Endothelial cell (in vitro differentiated cells): Measurements from ENCODE around the gene C2CD4C. TPM values are rescaled to one million over a fixed set of nuclear protein-coding genes. Genes with fewer than 3 reads are reported as not detected.
A peak's percentile ranks its signal among the peaks of the same experiment; 100 is the strongest.
"Not testable (repeated sequence)": the region's sequence is repeated elsewhere in the genome, so short reads cannot be mapped to it uniquely, and the experiment has no call there.

Source experiments
- DNase-seq: peaks from one replicate; pipeline ENCODE4 v3.0.0; 2021; ENCODE audit warnings: low spot score
- H3K27ac Mint-ChIP-seq: one replicate; pipeline ENCODE4 v1.8.0; 2021; ENCODE audit warnings: mixed read lengths, inconsistent platforms; ENCODE audit not compliant: unreplicated experiment
- H3K27me3 Mint-ChIP-seq: one replicate; pipeline ENCODE4 v1.8.0; 2021; ENCODE audit warnings: mild to moderate bottlenecking, moderate library complexity, mixed read lengths, inconsistent platforms; ENCODE audit not compliant: unreplicated experiment
- H3K36me3 Mint-ChIP-seq: one replicate; pipeline ENCODE4 v1.8.0; 2021; ENCODE audit warnings: mild to moderate bottlenecking, low read depth, mixed read lengths, inconsistent platforms; ENCODE audit not compliant: unreplicated experiment
- H3K4me1 Mint-ChIP-seq: one replicate; pipeline ENCODE4 v1.8.0; 2021; ENCODE audit warnings: mild to moderate bottlenecking, mixed read lengths, inconsistent platforms; ENCODE audit not compliant: unreplicated experiment
- H3K4me3 Mint-ChIP-seq: one replicate; pipeline ENCODE4 v1.8.0; 2021; ENCODE audit warnings: mild to moderate bottlenecking, mixed read lengths, inconsistent platforms; ENCODE audit not compliant: unreplicated experiment
- H3K9me3 Mint-ChIP-seq: one replicate; pipeline ENCODE4 v1.8.0; 2021; ENCODE audit warnings: mixed read lengths, inconsistent platforms; ENCODE audit not compliant: unreplicated experiment
- CTCF ChIP-seq: fragments of 200-600 bp; sonication (generic); IDR thresholded peaks from one replicate; pipeline ENCODE4 v1.5.0; 2021; ENCODE audit warnings: antibody characterized with exemption; ENCODE audit not compliant: unreplicated experiment
- total RNA-seq: library from RNA; stranded (reverse); fragmentation: NEBNext Ultra II Directional; extraction: Animal tissue kit (Norgen Biotek cat#: 25700); gene quantifications from one replicate; pipeline ENCODE4 v1.2.1, GENCODE V29; 2021; ENCODE audit not compliant: unreplicated experiment

C2CD4C gene
- total RNA-seq, 1 donor from 2014 or later: 1.2 TPM

- H3K27ac Mint-ChIP-seq: no peak overlapping the region
- H3K4me3 Mint-ChIP-seq: no peak overlapping the region
- H3K36me3 Mint-ChIP-seq: no peaks in the 10 kb centered on the region
- TF ChIP-seq CTCF: no peak
- H3K27me3 Mint-ChIP-seq: peaks cover 14% of the 10 kb centered on the region
- H3K9me3 Mint-ChIP-seq: no peaks in the 10 kb centered on the region
- no peak for DNase-seq
- no peaks in the 10 kb centered on the region for H3K4me1 Mint-ChIP-seq
These were observed 24.2 kb downstream of the C2CD4C start for GRCh38 chr19:384799-385169.

GRCh38 chr19:383922-384798 lies 24.8 kb downstream of the C2CD4C start:
- peak; percentile 71 for DNase-seq
- H3K9me3 Mint-ChIP-seq: no peaks in the 10 kb centered on the region
- H3K36me3 Mint-ChIP-seq: no peaks in the 10 kb centered on the region
- no peak overlapping the region for H3K27ac Mint-ChIP-seq
- peaks cover 14% of the 10 kb centered on the region for H3K27me3 Mint-ChIP-seq
- H3K4me1 Mint-ChIP-seq: no peaks in the 10 kb centered on the region
- no peak overlapping the region for H3K4me3 Mint-ChIP-seq
- peak; percentile 79 for TF ChIP-seq CTCF

- no peaks in the 10 kb centered on the region for H3K36me3 Mint-ChIP-seq
- peaks cover 10% of the 10 kb centered on the region for H3K27me3 Mint-ChIP-seq
- no peaks in the 10 kb centered on the region for H3K9me3 Mint-ChIP-seq
- TF ChIP-seq CTCF: no peak
- DNase-seq: no peak
- no peak overlapping the region for H3K27ac Mint-ChIP-seq
- H3K4me1 Mint-ChIP-seq: no peaks in the 10 kb centered on the region
- no peak overlapping the region for H3K4me3 Mint-ChIP-seq
These were observed 25.9 kb downstream of the C2CD4C start for GRCh38 chr19:383040-383439.

- not testable (repeated sequence) for H3K9me3 Mint-ChIP-seq, H3K4me3 Mint-ChIP-seq, H3K36me3 Mint-ChIP-seq, H3K4me1 Mint-ChIP-seq, DNase-seq
- Mint-ChIP-seq H3K27me3 (peaks cover 10% of the 10 kb centered on the region), H3K27ac (peak overlapping the region; percentile 7)
These were observed 26.4 kb downstream of the C2CD4C start for GRCh38 chr19:382578-382977.

GRCh38 chr19:381901-382300 lies 27.0 kb downstream of the C2CD4C start:
- not testable (repeated sequence) for H3K9me3 Mint-ChIP-seq, H3K4me3 Mint-ChIP-seq, H3K4me1 Mint-ChIP-seq, DNase-seq, H3K36me3 Mint-ChIP-seq, H3K27ac Mint-ChIP-seq
- H3K27me3 Mint-ChIP-seq: peaks cover 10% of the 10 kb centered on the region

GRCh38 chr19:380618-381219 lies 28.2 kb downstream of the C2CD4C start:
- not testable (repeated sequence) for H3K4me3 Mint-ChIP-seq, H3K4me1 Mint-ChIP-seq, H3K9me3 Mint-ChIP-seq, DNase-seq, H3K36me3 Mint-ChIP-seq, H3K27ac Mint-ChIP-seq
- peaks cover 10% of the 10 kb centered on the region for H3K27me3 Mint-ChIP-seq
